HG03575 (cell line): ENCODE data around the gene KCNH1.
"Not testable (repeated sequence)": the region's sequence is repeated elsewhere in the genome, so short reads cannot be mapped to it uniquely, and the experiment has no call there.

Experiments used
- ATAC-seq: cut with Tn5 transposase; IDR thresholded peaks from one replicate; pipeline ENCODE4 v1.9.1; 2021; ENCODE audit not compliant: unreplicated experiment, insufficient number of reproducible peaks, low FRiP score; ENCODE audit errors: extremely low read depth

KCNH1 gene

GRCh38 chr1:211111351-211111750 is 22.6 kb downstream of the KCNH1 start:
- ATAC-seq, result no peak

- no peak for ATAC-seq
Measured at GRCh38 chr1:211101481-211101880, 32.5 kb downstream of the KCNH1 start.

GRCh38 chr1:211099393-211099792 is 34.6 kb downstream of the KCNH1 start:
- no peak for ATAC-seq

- no peak for ATAC-seq
Measured at GRCh38 chr1:211095381-211095780, 38.6 kb downstream of the KCNH1 start.

- ATAC-seq, result no peak
Measured at GRCh38 chr1:211092955-211093354, 41.0 kb downstream of the KCNH1 start.

GRCh38 chr1:211091867-211092266 is 42.1 kb downstream of the KCNH1 start:
- ATAC-seq, result no peak

GRCh38 chr1:211089536-211089935 is 44.4 kb downstream of the KCNH1 start:
- no peak for ATAC-seq

- ATAC-seq, result no peak
Measured at GRCh38 chr1:211088156-211088555, 45.8 kb downstream of the KCNH1 start.

- no peak for ATAC-seq
Measured at GRCh38 chr1:211082824-211083223, 51.1 kb downstream of the KCNH1 start.

- not testable (repeated sequence) for ATAC-seq
Measured at GRCh38 chr1:211081447-211081846, 52.5 kb downstream of the KCNH1 start.

GRCh38 chr1:211068976-211069375 is 65.0 kb downstream of the KCNH1 start:
- ATAC-seq, result no peak

GRCh38 chr1:211066781-211067384 is 67.1 kb downstream of the KCNH1 start:
- ATAC-seq, result no peak

GRCh38 chr1:211041838-211042237 is 92.1 kb downstream of the KCNH1 start:
- ATAC-seq, result not testable (repeated sequence)

- ATAC-seq, result no peak
Measured at GRCh38 chr1:211037095-211037494, 96.9 kb downstream of the KCNH1 start.

- no peak for ATAC-seq
Measured at GRCh38 chr1:211036381-211037060, 97.4 kb downstream of the KCNH1 start.

- no peak for ATAC-seq
Measured at GRCh38 chr1:211035821-211036380, 98.0 kb downstream of the KCNH1 start.

- ATAC-seq, result no peak
Measured at GRCh38 chr1:211033921-211034525, 99.9 kb downstream of the KCNH1 start.

GRCh38 chr1:211024901-211025300 is 109.0 kb downstream of the KCNH1 start:
- no peak for ATAC-seq

- no peak for ATAC-seq
Measured at GRCh38 chr1:211019266-211019665, 114.7 kb downstream of the KCNH1 start.

GRCh38 chr1:211018690-211019089 is 115.3 kb downstream of the KCNH1 start:
- no peak for ATAC-seq
